ENCODE measurements around the gene THUMPD3. TPM values are rescaled to one million over a fixed set of nuclear protein-coding genes. Genes with fewer than 3 reads are reported as not detected.

The THUMPD3 gene
- total RNA-seq, 4 donors from 2014 or later, result 31.8 to 42.3 (median 34.5) TPM

DNA sequence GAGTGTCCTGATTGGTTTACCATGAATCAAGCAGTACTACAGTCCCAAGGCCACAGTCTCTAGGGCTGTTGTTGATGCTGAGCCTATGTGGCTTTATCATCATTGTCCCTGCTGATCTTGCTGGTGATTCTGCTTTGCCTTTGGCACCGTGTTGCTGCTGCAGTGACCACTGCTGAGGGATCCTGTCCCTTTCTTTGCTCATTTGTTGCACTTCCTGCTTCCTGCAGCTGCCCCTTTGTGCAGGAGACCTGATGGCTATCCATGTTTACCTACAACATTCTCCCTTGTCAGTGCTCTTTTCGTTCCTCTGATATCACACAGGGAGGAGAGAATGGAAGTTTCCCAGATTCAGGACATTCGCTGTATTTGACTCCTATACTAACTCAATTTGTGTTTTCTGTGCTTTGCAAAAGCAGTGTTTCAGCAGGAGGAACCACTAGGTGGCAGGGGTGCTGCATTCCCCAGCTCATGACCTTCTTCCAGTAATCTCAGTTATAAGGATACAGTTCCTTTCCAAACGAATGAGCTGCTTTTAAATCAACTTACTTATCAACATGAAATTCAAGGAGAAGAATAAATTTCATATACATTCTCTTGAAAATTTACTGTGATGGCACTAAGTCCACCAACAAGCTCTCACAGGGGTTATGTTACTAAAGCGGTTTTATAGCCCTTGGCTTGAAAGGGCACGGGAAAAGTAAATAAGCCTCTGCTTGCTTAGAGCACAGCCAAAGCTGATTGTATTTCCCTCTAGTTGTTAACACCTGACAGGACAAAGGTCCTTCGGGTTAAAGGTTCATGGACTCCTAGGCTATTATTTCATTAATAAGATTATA is 9.7 kb upstream of the THUMPD3 start:
- Histone ChIP-seq H3K27me3 (no peaks in the 10 kb centered on the region), H3K9me3 (no peaks in the 10 kb centered on the region), H3K4me1 (peaks cover 53 to 56% of the 10 kb centered on the region in 2 donors), H3K4me3 (replicated peaks in 1 of 3) (no peak overlapping the region), H3K27ac (peak overlapping the region; percentile 14 to 99 (median 93)), H3K36me3 (no peaks in the 10 kb centered on the region)
- TF ChIP-seq, protein P1, sequence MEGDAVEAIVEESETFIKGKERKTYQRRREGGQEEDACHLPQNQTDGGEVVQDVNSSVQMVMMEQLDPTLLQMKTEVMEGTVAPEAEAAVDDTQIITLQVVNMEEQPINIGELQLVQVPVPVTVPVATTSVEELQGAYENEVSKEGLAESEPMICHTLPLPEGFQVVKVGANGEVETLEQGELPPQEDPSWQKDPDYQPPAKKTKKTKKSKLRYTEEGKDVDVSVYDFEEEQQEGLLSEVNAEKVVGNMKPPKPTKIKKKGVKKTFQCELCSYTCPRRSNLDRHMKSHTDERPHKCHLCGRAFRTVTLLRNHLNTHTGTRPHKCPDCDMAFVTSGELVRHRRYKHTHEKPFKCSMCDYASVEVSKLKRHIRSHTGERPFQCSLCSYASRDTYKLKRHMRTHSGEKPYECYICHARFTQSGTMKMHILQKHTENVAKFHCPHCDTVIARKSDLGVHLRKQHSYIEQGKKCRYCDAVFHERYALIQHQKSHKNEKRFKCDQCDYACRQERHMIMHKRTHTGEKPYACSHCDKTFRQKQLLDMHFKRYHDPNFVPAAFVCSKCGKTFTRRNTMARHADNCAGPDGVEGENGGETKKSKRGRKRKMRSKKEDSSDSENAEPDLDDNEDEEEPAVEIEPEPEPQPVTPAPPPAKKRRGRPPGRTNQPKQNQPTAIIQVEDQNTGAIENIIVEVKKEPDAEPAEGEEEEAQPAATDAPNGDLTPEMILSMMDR (IDR thresholded peaks at IDR 0.05), result peak; percentile 73 to 93 (median 86)
- no peak for TF ChIP-seq POLR2A (IDR thresholded peaks at IDR 0.05)
- intact Hi-C loops (cut with DNase I), result no loop called here
- 20 to 25% methylated on average over 7 of the region's 7 CpGs for WGBS, 2 donors
- DNase-seq, result peak; percentile 78 to 79

- intact Hi-C loops (cut with DNase I), result loop anchor here (10.0 kb wide), 1 partner anchor 63 kb away; no protein-coding TSS in a partner anchor
- TF ChIP-seq, protein P1 (IDR thresholded peaks at IDR 0.05), result no peak
- no peak for TF ChIP-seq POLR2A (IDR thresholded peaks at IDR 0.05)
- H3K4me3 ChIP-seq (replicated peaks in 1 of 3), result no peak overlapping the region
- no peaks in the 10 kb centered on the region for H3K9me3 ChIP-seq
- H3K27me3 ChIP-seq, result no peaks in the 10 kb centered on the region
- H3K4me1 ChIP-seq, result peaks cover 3 to 5% of the 10 kb centered on the region in 2 donors
- no peak overlapping the region for H3K27ac ChIP-seq
- DNase-seq, result no peak
- peaks cover 11 to 12% of the 10 kb centered on the region in 2 donors for H3K36me3 ChIP-seq
- 89 to 90% methylated on average over 4 to 5 of the region's 5 CpGs for WGBS, 2 donors
Observed at GRCh38 chr3:9361691-9362388, 1.0 kb upstream of the THUMPD3 start.

- no peak overlapping the region for H3K27ac ChIP-seq
- no peak overlapping the region for H3K4me3 ChIP-seq (replicated peaks in 1 of 3)
- H3K36me3 ChIP-seq, result peaks cover 55 to 58% of the 10 kb centered on the region in 2 donors
- TF ChIP-seq, protein P1 (IDR thresholded peaks at IDR 0.05), result no peak
- TF ChIP-seq POLR2A (IDR thresholded peaks at IDR 0.05), result no peak
- 97 to 100% methylated on average over 1 of the region's 1 CpG for WGBS, 2 donors
- DNase-seq, result no peak
- no peaks in the 10 kb centered on the region for H3K9me3 ChIP-seq
- intact Hi-C loops (cut with DNase I), result loop anchor here (10.0 kb wide), 1 partner anchor 55 kb away; no protein-coding TSS in a partner anchor
- H3K27me3 ChIP-seq, result no peaks in the 10 kb centered on the region
- no peaks in the 10 kb centered on the region for H3K4me1 ChIP-seq
Observed at GRCh38 chr3:9369508-9369907, 6.7 kb downstream of the THUMPD3 start.

DNA sequence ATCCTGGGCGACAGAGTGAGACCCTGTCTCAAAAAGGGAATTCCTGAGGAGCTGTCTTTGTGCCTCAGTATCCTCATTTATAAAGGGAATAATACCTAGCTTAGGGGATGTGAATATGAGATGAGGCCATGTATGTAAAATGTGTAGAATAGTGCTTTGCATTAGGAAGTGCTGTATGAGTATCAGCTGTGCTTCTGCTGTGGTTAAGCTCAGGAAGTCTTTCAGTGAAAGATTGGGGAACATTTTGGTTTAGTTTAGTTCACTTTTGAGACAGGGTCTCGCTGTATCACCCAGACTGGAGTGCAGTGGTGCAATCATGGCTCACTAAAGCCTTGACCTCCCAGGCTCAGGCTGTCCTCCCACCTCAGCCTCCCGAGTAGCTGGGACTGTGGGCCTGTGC is 10.6 kb downstream of the THUMPD3 start:
- Histone ChIP-seq H3K36me3 (peaks cover 57 to 64% of the 10 kb centered on the region in 2 donors), H3K4me1 (no peaks in the 10 kb centered on the region), H3K27ac (no peak overlapping the region), H3K4me3 (replicated peaks in 1 of 3) (no peak overlapping the region), H3K27me3 (no peaks in the 10 kb centered on the region), H3K9me3 (no peaks in the 10 kb centered on the region)
- intact Hi-C loops (cut with DNase I), result no loop called here
- WGBS, 2 donors, result 93 to 96% methylated on average over 3 of the region's 3 CpGs
- DNase-seq, result no peak
- TF ChIP-seq POLR2A (IDR thresholded peaks at IDR 0.05), result no peak
- TF ChIP-seq, protein P1 (IDR thresholded peaks at IDR 0.05), result no peak
